Fibroblast of skin of right quadriceps (primary cell): ENCODE measurements around the gene SLC35B2.

Experiments
- DNase-seq: peaks from one replicate; pipeline ENCODE4 v3.0.0-alpha.2; 2013

SLC35B2 gene

DNA sequence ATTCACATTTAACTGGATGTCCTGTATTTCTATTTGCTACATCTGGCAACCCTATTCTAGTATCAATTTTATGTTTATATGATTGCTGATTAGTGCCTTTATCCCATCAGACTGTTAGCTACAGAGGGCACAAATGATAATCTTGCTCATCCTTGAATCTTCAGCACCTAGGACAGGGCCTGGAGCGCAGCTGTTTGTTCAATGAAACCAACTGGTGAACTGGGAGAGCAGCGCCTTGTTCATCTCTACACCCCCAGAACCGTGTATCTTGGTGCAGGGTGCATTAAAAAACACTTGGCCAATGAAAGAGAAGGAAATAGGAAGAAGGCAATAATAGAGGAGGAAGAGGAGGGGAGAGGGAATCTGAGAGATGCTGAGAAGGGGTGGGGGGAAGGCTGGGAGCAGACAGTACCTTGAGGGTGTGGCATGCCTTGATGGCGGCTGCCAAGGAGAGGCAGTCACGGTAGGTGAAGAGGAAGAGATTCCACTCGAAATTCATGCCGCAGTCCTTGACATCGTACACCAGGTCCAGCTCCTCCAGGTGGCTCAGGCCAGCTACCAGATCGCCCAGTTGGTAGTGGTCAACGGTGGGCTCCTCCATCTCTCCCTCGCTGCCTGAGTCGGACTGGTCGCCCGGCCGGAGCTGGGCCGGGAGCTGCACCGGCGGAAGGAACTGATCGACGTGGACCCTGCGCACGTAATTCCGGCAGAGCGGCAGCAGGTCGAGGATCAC lies 28.4 kb upstream of the SLC35B2 start:
- no peak for DNase-seq

DNA sequence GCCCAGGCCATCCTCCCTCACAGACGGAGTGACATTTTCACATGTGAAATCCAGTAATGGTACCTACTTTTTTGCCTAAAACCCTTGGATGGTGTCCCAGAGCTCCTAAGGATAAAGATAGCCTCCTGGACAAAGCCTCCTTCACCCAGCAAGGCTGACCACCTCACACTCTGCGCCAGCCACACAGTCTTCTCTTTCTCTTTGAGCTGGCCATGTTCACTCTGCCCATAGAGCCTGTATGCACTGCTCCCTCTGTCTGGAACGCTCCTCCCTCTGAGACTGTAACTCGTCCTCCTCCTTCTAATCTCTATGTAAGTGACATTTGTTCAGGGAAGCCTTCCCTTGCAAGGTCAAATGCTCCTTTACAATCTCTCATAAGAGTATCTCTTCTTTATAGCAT lies 27.5 kb upstream of the SLC35B2 start:
- no peak for DNase-seq

DNA sequence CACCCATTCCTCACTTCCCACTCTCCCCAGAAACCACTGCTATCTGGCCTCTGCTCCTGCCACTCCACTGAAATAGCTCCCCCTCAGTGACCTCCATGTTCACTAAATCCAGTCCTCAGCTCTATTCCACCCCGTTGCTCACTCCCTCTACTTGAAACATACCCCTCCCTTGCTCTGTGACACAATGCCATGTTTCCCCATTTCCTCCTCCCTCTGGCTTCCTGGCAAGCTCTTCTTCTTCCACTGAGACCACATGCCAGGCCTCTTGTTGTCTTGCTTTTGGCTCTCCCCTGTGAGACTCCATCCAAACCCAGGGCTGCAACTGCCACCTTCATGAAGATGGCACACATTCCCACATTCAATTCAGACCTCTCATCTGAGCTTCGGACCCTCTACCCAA lies 26.8 kb upstream of the SLC35B2 start:
- DNase-seq, result no peak

- no peak for DNase-seq
Measured at GRCh38 chr6:44278774-44279697, 21.7 kb upstream of the SLC35B2 start.

- DNase-seq, result no peak
Measured at GRCh38 chr6:44278315-44278714, 21.0 kb upstream of the SLC35B2 start.

DNA sequence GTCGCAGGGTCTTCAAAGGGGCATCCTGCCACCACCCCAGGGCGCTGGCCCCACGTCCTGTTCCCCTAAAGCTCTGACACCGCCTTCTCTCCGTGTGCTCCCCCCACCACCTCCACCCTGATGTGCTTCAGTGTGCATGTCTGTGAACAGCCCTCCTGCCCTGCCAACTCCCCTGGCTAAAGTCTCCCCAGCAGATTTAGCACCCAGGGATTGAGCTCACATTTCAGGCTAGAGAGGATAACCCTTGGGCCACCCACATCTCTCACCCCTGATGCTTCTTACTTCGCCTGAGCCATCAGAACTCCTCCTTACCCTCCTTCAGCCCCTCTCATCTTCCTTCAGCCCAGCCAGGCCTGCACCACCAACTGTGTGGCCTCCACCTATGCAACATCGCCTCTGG lies 20.4 kb upstream of the SLC35B2 start:
- DNase-seq, result no peak

DNA sequence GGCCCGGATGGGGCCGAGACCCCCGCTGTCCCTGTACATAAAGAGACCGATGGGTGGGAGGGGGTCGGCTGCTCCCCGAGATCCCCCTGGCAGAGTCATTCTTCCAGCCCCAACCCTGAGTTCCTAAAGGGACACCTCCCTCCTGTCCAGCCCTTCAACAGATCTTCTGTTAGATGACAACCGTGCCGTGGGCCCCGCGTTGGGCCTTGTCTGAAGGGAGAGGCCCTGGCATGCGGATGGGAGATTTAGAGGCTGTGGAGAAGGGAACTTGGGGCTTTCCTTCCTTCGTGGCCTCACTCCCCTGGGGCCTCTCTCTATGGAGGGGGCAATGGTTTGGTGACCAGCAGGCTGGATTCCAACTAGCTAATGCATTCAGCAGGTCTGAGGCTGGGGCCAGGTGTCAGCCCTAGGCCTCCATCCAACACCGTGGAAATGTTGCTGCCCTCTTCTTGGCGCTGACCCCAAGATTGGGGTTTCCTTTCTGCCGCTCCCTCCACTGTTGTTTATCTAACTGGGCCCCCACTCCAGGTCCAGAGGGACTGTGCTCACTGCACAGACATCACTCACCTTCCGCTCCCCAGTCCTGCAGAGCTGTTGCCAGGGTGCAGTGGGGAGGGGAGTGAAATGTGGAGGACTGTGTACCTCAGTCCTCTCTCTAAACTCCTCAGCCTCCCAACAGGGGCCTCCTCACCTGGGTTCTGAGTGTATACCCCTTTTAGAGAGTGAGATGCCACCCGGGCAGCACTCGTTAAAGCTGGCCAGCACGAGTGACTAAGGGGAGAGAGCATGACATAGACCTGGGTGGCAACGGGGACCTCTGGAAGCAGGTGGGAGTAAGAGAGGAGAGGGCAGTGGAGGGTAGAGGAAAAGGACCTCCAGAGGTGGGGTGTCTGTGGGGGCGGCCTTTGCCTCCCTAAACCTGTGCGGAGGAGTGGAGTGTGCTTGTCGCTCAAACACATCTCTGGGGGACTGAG lies 19.6 kb upstream of the SLC35B2 start:
- DNase-seq, result no peak

DNA sequence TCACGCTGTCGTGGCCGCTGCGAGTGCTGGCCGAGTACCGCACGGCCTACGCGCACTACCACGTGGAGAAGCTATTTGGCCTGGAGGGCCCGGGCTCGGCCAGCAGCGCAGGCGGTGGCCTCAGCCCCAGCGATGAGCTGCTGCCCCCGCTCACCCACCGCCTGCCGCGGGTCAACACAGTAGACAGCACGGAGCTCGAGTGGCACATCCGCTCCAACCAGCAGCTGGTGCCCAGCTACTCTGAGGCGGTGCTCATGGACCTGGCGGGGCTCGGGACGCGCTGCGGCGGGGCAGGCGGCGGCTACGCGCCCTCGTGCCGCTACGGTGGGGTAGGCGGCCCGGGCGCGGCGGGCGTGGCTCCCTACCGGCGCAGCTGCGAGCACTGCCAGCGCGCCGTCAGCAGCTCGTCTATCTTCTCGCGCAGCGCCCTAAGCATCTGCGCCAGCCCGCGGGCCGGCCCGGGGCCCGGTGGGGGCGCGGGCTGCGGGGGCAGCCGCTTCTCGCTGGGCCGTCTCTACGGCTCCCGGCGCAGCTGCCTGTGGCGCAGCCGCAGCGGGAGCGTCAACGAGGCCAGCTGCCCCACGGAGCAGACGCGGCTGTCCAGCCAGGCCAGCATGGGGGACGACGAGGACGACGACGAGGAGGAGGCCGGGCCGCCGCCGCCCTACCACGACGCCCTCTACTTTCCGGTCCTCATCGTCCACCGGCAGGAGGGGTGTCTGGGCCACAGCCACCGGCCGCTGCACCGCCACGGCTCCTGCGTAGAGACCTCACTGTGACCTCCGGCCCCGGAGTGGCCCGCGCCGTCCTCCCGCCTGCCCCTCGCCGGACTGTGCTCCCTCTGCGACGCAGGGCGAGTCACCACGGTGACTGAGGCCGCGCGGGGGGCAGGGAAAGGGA lies 18.7 kb upstream of the SLC35B2 start:
- DNase-seq, result no peak

GRCh38 chr6:44275271-44275748 lies 18.0 kb upstream of the SLC35B2 start:
- DNase-seq, result no peak

- DNase-seq, result no peak
Measured at GRCh38 chr6:44273617-44274016, 16.3 kb upstream of the SLC35B2 start.

DNA sequence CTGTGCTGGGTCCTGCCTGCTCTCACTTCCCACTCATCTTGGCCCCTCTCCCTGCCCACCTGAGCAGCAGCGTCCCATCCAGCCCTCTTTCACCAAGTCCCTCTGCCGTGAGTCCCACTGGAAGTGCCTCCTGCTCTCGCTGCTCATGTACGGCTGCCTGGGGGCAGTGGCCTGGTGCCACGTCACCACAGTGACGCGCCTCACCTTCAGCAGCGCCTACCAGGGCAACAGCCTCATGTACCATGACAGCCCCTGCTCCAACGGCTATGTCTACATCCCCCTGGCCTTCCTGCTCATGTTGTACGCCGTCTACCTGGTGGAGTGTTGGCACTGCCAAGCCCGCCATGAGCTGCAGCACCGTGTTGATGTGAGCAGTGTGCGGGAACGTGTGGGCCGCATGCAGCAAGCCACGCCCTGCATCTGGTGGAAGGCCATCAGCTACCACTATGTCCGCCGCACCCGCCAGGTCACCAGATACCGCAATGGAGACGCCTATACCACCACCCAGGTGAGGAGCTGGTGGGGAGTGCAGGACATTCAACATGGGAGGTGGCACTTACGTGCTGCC lies 15.8 kb upstream of the SLC35B2 start:
- no peak for DNase-seq

DNA sequence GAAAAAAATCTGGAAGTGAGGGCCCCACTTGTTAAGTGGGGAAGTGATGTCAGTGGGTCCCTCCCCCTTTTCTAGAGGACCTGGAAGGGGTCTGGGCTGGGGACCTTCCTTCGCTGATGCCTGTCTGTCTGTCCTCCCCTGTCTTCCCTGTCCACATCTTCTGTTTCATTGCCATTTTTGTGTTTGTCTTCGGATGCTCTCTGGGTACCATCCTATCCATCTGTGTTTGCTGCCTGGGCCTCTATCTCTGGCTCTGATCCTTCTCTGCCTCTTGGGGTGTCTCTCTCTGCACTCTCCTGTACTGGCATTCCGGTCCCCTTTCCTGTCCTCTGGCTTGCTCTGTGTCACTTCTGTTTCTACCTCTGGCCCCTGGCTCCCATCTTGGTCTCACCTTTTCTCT lies 15.2 kb upstream of the SLC35B2 start:
- DNase-seq, result no peak

- DNase-seq, result no peak
Measured at GRCh38 chr6:44271914-44272313, 14.6 kb upstream of the SLC35B2 start.

DNA sequence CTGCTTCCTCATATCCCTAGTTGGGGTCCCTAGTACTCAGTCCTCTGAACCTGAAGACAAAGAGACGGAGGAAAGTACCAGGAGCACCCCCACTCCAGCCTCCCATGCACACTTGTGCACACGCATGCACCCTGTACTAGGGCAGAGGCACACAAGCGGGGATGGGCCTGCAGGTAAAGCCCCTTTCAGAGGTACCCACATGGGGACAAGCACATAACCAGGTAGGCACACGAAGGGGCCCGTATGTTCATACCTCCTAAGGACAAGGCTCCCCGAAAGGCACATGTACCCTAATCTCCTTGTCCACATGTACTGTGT lies 14.0 kb upstream of the SLC35B2 start:
- no peak for DNase-seq

GRCh38 chr6:44270526-44271405 lies 13.4 kb upstream of the SLC35B2 start:
- DNase-seq, result no peak

DNA sequence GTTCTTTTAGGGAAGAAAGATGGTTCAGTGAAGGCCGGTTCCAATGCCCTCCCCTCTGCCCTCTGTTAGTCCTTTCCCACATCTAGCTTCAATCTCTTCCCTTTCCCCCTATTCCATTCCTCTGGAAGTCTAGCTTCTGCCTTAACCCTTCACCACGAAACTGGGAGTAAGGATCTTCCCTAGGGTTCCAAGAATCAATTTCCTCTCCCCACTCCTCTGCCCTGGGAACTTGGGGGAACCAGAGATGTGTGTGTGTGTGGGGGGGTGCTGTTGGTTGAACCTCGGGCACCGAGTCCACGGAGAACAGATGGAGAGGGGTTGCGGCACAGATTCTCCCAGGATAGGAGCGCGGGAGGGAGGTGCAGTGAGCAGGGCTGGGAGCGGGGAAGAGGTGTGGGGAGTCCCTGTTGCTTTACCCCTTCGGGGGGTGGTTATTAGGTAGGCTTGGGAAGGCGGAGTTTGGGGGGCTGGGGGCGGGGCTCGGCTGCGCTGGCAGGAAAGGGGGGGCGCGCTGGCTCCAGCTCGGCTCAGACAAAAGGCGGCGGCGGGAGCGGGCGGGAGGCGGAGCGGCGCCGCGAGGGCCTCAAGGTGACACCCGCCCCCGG lies 12.7 kb upstream of the SLC35B2 start, which contains the start of gene TMEM151B:
TMEM151B (plus strand) TSS at position 530 of the 605 bp plus-strand sequence. CDS start 293 bp downstream, outside the sequence.
- DNase-seq, result no peak

DNA sequence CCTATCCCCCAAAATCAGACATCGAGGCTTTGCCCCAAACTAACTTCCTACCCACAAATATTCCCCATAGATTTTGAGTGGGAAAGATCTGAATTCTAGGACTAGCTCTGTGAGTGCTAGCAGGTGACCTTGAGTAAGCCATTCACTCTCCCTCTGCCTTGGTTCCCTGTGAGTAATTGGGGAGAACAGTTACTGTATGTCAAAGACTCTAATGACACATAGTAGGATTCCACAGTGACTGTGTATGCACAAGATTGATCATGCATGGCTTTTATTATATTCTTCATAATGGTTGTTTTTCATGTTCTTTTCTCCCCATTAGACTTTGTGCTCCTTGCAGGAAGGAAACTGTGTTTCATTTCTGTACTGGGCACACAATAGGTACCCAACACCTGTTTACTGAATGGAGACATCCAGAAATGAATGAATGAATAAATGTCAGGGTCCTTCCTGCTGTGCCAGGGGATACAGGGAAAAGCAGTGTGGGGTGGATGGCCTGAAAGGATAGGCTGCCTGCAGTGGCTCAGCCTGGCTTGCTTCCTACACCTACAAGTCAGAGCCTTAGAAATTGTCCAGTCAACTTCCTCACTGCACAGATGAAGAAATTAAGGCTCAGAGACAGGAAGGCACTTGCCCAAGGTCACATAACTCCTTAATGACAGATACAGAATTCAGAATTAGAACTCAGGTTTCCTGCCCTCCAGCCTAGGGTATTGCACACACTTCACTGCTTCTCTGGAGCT lies 12.0 kb upstream of the SLC35B2 start:
- no peak for DNase-seq

DNA sequence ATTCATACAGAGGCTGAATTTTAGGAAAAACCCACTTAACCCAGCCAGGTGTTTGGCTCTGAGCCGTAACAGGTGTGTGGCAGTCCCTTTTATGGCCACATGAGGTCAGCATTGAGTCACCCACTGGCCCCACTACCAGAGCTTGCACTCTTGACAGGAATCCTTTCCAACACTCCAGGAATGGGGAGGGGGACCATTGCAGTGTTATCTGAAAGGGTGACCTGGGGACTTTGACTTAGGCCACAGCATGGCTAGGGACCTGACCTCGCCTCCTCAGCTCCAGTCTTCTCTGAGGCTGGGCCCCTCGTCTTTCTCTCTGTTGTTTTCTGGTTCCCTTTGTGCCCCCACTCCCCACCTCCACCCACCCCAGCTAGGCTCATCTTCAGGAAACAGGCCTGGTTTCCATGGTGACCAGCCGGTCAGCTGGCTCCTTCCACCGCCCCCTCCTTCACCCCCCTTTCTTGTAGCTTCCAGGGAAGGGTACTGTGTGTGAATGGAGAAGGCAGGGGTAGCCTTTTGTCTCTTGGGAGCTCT lies 10.8 kb upstream of the SLC35B2 start:
- peak; percentile 31 for DNase-seq

GRCh38 chr6:44267252-44267651 lies 9.9 kb upstream of the SLC35B2 start:
- no peak for DNase-seq
